GM19438 (cell line): ENCODE data around the gene H1-8.

Source experiments
- ATAC-seq: cut with Tn5 transposase; IDR thresholded peaks from one replicate; pipeline ENCODE4 v1.9.1; 2021; ENCODE audit warnings: low read depth; ENCODE audit not compliant: unreplicated experiment

The H1-8 gene

DNA sequence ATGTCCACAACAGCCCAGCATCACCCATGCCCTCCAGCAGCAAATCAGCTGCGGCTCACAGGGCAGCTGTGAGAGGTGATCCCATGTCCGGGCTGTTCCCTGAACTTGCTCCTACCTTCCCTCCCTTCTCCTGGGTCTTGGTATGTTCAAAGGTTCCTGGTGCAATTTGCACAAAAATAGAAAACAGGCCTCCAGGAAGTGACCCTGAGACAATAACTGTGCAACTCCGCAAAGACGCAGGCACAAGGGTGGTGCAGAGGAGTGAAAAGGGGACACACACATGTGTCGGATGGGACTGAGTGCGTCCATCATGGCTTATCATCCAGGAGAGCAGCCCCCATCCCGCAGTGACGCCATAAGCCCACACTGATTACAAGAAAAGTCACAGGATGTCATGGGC is 47.2 kb downstream of the H1-8 start:
- no peak for ATAC-seq

DNA sequence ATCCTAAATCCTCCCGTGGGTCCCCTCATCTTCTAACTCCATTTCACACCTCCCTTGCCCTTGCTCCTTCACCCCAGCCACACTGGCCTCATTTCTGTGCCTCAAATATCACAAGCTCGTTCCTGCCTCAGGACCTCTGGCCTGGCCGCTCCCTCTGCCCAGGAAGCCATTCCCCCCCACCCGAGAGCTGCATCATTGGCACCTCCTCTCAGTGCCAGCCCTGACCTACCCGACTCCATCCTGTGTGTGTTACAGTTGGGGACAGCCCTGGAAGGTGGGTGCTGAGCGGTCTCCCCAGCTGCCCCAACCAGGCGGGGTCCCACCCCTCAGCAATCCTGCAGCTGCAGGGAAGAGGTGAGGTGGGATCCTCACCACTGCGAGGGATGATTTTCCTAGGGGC is 49.0 kb downstream of the H1-8 start:
- no peak for ATAC-seq

GRCh38 chr3:129592381-129593131 is 49.6 kb downstream of the H1-8 start:
- no peak for ATAC-seq

- no peak for ATAC-seq
These were observed 50.2 kb downstream of the H1-8 start for GRCh38 chr3:129593230-129593594.

DNA sequence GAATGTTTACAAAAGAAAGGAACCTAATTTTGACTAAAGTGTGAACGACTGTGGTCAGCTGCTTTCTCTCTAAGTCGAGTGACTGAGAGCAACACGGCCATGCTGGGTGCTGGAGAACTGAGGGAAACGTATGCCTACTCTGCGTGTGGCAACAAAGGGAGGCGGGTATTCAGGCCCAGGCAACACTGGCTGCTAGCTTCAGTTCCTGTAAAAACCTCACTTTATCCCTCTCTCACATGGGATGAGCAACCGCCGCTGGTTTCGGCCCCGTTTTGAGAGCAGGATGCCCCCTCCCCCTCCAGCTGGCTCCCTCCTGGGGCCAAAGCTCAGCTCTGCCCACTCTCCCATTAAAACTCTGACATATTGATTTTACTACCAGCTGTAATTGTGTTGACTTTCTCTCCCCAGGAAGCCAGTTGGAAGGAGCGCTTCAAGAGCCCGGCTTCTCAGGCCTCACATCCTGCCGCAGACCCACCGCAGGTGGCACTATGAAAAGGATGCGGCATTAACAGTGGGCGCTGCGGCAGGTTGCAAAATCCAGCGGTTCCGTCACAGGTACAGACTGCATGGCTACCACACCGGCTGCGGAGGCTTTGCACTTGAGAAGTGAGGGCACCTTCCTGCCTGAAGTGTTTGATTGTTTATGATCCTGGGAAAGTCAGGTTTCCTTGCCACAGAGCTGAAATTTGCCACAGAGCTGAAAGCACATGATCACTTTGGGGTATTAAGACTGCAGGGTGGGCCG is 50.8 kb downstream of the H1-8 start:
- no peak for ATAC-seq

- ATAC-seq: no peak
These were observed 51.4 kb downstream of the H1-8 start for GRCh38 chr3:129594409-129594808.

- no peak for ATAC-seq
These were observed 52.0 kb downstream of the H1-8 start for GRCh38 chr3:129594907-129595390.

DNA sequence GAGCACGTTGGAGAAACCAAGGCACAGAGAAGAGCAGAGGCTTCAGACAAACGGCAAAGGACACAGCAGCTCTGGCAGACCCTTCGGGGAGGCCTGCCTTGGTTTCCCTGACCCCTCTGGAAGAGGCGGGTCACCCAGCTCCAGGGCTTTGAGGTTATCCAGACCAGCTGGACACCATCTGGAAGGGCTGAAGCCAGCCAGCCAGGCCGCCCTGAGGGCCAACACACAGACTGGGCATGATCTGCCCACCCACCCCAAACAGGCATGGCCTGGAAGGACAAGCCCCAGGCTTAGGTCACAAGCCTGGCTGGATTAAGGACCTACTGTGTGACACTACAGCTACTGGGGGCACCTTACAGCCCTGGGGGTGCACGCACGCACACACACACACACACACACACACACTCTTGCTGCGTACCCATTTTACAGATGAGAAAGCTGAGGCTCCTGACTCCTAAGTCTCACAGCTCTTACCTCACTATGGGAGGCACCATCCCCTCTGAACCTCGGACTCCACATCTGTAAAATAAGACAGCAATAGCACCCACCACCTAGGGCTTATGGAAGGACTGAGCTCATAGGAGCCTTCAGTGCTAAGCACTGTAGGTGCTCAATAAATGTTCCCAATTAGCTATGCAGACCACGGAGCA is 52.7 kb downstream of the H1-8 start:
- no peak for ATAC-seq

DNA sequence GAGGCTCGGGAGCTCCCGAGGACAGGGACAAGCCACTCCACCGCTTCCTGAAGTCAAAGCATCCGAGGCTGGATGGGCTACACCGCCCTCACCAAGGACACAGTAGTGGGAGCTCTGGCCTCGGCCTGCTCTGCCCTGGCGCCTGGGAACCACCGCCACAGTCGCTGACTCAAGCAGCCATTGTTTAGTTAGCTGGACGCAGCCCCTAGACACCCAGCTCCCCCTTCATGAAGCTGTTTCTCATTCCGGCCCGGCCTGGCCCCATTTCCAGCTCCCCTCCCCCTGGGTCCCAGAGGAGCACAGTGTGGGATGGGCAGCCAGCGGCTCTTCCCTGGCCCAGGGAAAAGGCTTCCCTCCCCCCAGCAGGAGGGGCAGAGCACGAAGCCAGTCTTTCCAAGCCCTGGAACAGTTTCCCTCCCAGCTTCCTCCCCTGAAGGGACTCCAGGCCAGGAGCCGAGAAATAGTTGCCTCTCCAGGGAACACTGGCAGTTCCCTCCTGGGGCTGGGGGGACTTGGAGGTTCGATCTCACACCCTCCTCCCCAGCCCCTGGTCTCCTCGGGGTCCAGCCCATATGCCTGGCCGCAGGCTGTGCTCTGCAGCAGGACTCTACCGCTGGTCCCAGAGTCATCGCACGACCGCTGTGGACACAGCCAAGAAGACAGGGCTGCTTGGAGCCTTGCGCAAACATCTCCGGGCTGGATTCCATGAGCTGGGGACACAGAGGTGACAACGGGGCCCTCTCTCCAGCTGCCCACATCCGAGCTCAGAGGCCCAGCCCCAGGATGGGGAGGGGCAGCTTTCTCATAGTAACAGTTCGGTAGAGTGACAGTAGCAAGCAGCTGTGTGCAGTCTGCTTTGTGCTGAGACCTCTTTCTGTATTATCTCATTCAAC is 53.5 kb downstream of the H1-8 start:
- ATAC-seq: no peak

DNA sequence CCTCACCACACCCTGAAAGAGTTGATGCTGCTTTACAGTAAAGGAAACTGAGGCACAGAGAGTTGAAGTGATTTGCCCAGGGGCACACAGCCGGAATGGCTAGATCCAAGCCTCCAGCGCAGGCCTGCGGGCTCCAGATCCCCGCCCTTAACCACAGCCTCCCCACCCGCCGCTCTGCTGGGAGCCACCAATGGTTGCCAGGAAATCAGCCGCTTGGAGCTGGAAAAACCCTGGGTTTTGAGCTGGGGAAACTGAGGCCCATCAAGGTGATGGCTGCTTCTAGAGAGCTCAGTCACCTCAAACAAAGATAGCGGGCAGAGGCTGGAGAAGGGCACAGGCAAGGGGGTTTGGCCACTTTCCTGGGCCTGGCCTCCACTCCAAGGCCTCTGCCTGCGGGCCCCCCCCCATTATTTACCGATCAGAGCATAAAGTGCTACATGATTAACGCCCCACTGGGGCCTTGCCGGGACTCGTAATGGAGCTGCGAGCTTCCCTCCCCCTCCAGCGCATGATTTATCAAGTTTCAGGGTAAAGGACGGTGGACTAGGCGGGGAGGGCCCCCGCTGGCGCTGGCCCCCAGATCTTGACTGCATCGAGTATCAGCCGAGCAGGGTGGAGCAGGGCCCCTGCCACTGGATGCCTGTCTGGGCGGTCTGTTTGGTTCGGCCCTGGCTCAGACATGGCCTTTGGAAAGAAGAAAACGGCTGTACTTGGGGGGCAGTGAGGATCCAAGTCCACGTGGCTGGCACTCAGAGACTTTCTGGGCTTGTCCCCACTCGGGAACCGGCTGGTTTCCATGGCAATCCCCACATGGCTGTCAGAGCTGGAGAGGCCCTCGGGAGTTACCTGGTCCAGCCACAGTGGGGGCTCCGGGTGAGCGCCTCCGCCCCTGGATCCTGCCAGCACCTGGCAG is 54.4 kb downstream of the H1-8 start:
- no peak for ATAC-seq

DNA sequence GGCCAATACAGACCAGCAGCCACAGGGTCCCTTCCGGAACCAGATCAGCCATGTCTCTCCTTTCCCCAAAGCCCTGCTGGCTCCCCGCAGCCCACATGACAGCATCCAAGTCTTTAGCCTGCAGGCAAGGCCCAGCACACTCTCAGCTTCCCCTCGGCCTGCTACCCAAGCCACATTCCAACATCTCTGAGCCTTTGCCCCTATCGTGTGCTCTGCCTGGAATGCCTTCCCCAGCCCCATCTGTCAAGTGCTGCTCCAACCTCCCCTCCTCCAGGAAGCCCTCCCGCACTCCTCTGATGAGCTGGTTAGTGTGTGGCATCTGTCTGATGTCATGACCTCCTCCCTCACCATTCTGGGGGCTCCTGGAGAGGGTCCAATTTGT is 55.0 kb downstream of the H1-8 start:
- no peak for ATAC-seq

- ATAC-seq: no peak
These were observed 55.5 kb downstream of the H1-8 start for GRCh38 chr3:129598484-129598883.

- ATAC-seq: no peak
These were observed 56.1 kb downstream of the H1-8 start for GRCh38 chr3:129599073-129599472.

GRCh38 chr3:129599607-129600006 is 56.6 kb downstream of the H1-8 start:
- no peak for ATAC-seq

GRCh38 chr3:129600348-129600747 is 57.4 kb downstream of the H1-8 start:
- ATAC-seq: no peak
